Astrocyte (in vitro differentiated cells and primary cell): ENCODE results near the gene GFRA1.

Experiments used
- EZH2 ChIP-seq: IDR thresholded peaks from 2 replicates; pipeline ENCODE4 v1.6.1; 2012; ENCODE audit warnings: mild to moderate bottlenecking, low read length, inconsistent platforms; ENCODE audit not compliant: insufficient read depth
- TF ChIP-seq, protein P1 (sequence below): IDR thresholded peaks from 2 replicates; pipeline ENCODE4 v1.5.1; 2011; ENCODE audit warnings: low read depth, mild to moderate bottlenecking, inconsistent platforms, low read length, moderate library complexity; ENCODE audit not compliant: insufficient read depth

DNA sequence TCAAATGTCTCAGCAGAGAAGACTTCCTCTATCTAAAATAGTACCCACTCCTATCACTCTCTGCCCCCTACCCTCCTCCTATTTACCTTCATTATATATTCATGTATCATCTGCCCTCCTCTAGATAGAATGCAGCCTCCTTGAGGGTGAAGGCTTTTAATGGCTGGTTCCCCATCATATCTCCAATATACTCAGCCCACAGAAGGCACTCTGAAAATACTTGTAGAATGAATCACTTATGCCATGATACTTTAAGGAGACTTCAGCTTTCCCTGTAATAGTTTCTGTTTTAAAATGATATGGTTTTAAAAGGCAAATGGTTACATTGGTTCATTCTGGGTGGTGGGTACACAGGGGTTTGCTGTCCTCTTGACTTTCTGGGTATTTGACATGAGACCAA lies 25.3 kb downstream of the GFRA1 start:
- TF ChIP-seq, protein P1, sequence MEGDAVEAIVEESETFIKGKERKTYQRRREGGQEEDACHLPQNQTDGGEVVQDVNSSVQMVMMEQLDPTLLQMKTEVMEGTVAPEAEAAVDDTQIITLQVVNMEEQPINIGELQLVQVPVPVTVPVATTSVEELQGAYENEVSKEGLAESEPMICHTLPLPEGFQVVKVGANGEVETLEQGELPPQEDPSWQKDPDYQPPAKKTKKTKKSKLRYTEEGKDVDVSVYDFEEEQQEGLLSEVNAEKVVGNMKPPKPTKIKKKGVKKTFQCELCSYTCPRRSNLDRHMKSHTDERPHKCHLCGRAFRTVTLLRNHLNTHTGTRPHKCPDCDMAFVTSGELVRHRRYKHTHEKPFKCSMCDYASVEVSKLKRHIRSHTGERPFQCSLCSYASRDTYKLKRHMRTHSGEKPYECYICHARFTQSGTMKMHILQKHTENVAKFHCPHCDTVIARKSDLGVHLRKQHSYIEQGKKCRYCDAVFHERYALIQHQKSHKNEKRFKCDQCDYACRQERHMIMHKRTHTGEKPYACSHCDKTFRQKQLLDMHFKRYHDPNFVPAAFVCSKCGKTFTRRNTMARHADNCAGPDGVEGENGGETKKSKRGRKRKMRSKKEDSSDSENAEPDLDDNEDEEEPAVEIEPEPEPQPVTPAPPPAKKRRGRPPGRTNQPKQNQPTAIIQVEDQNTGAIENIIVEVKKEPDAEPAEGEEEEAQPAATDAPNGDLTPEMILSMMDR: no peak
- TF ChIP-seq EZH2: no peak
